PC-9 (cell line): ENCODE results near the gene VPS11. TPM values are rescaled to one million over a fixed set of nuclear protein-coding genes. Genes with fewer than 3 reads are reported as not detected.

Experiments
- BruUV-seq: library from RNA; stranded (reverse); fragments of 400-500 nt; replicated peaks from 2 replicates; lab custom pipeline; 2021; lab: Mats Ljungman, UMichigan
- CTCF ChIA-PET: fragments of 300-600 bp; sonication (Branson Sonifier 250); formaldehyde crosslinking; loops from one replicate; lab custom pipeline; 2022; ENCODE audit warnings: antibody characterized with exemption; lab: Charles Lee
- POLR2A ChIA-PET: fragments of 300-600 bp; sonication (Branson Sonifier 250); formaldehyde crosslinking; loops from one replicate; lab custom pipeline; 2022; ENCODE audit warnings: antibody characterized with exemption; ENCODE audit not compliant: unreplicated experiment; lab: Charles Lee
- DNase-seq, 2 experiments: peaks; one replicate each; pipeline versions ENCODE4 v3.0.0 to v3.0.0-alpha.2; 2015 to 2022; ENCODE audit warnings: mixed read lengths in 1 of 2
- H2AFZ ChIP-seq: fragments of 200-600 bp; sonication (generic); 2 replicates; pipeline ENCODE4 v1.8.1; 2017; ENCODE audit warnings: antibody characterized with exemption
- H3F3A ChIP-seq: fragments of 200-600 bp; sonication (generic); 2 replicates; pipeline ENCODE4 v1.8.1; 2017; ENCODE audit warnings: antibody characterized with exemption, mild to moderate bottlenecking, low read depth; ENCODE audit not compliant: insufficient read depth
- H3K27ac ChIP-seq: fragments of 200-600 bp; sonication (generic); 2 replicates; pipeline ENCODE4 v1.6.1; 2016; ENCODE audit warnings: mixed run types
- H3K27me3 ChIP-seq: fragments of 200-600 bp; sonication (generic); 2 replicates; pipeline ENCODE4 v1.6.1; 2016; ENCODE audit warnings: low read depth, mixed run types; ENCODE audit not compliant: insufficient read depth
- H3K36me3 ChIP-seq: fragments of 200-600 bp; sonication (generic); 2 replicates; pipeline ENCODE4 v1.6.1; 2016; ENCODE audit warnings: low read depth, mixed run types
- H3K4me1 ChIP-seq: fragments of 200-600 bp; sonication (generic); replicated peaks from 2 replicates; pipeline ENCODE4 v1.6.1; 2016; ENCODE audit warnings: mixed run types; ENCODE audit not compliant: insufficient read depth
- H3K4me2 ChIP-seq: fragments of 200-600 bp; sonication (generic); 2 replicates; pipeline ENCODE4 v1.6.1; 2017; ENCODE audit warnings: mixed run types
- H3K4me3 ChIP-seq: fragments of 200-600 bp; sonication (generic); 2 replicates; pipeline ENCODE4 v1.6.1; 2016; ENCODE audit warnings: mixed run types
- H3K79me2 ChIP-seq: fragments of 200-600 bp; sonication (generic); 2 replicates; pipeline ENCODE4 v1.6.1; 2017; ENCODE audit warnings: low read depth, mixed run types
- H3K9me2 ChIP-seq: fragments of 200-600 bp; sonication (generic); 2 replicates; pipeline ENCODE4 v1.8.1; 2017; ENCODE audit warnings: mild to moderate bottlenecking; ENCODE audit not compliant: insufficient read depth
- H3K9me3 ChIP-seq: fragments of 200-600 bp; sonication (generic); 2 replicates; pipeline ENCODE4 v1.8.1; 2016; ENCODE audit warnings: low read depth; ENCODE audit not compliant: insufficient read depth
- H4K20me1 ChIP-seq: fragments of 200-600 bp; sonication (generic); 2 replicates; pipeline ENCODE4 v1.8.1; 2017; ENCODE audit not compliant: insufficient read depth
- CTCF ChIP-seq: fragments of 200-600 bp; sonication (generic); conservative IDR thresholded peaks from 2 replicates; pipeline ENCODE4 v1.6.1; 2017; ENCODE audit warnings: mixed run types, antibody characterized with exemption, mild to moderate bottlenecking, moderate library complexity
- EZH2 ChIP-seq: fragments of 200-600 bp; sonication (generic); IDR thresholded peaks from 2 replicates; pipeline ENCODE4 v1.8.0; 2017; ENCODE audit warnings: antibody characterized with exemption, low read depth
- intact Hi-C: fragments of 100-400 bp; cut with micrococcal nuclease; formaldehyde crosslinking; loops from one replicate; pipeline ENCODE4 v1.10.0; 2022; ENCODE audit not compliant: unreplicated experiment
- total RNA-seq: library from RNA; stranded (reverse); gene quantifications from 2 replicates; pipeline ENCODE4 v1.2.3, GENCODE V29; 2021

The VPS11 gene
- total RNA-seq, 1 experiment from 2014 or later, result 21.1 TPM

- Histone ChIP-seq H4K20me1 (no peaks in the 10 kb centered on the region), H3K27ac (no peak overlapping the region), H3K79me2 (no peaks in the 10 kb centered on the region), H3K9me2 (no peaks in the 10 kb centered on the region), H3F3A (peaks cover 26% of the 10 kb centered on the region), H3K27me3 (no peaks in the 10 kb centered on the region), H3K4me3 (no peak overlapping the region), H2AFZ (no peak overlapping the region), H3K4me1 (no peaks in the 10 kb centered on the region), H3K4me2 (no peak overlapping the region), H3K36me3 (no peaks in the 10 kb centered on the region), H3K9me3 (no peaks in the 10 kb centered on the region)
- CTCF ChIA-PET, result interaction anchor here (0.6 to 0.7 kb wide), 2 partner anchors 333 to 964 kb away, joined by 3 to 15 read pairs; no protein-coding TSS in a partner anchor
- DNase-seq, result peak in 1 of 2 experiments; percentile 35
- intact Hi-C loops, result no loop called here
- POLR2A ChIA-PET, result no interaction called here
- TF ChIP-seq EZH2 (no peak), CTCF (no peak)
- BruUV-seq, result no TSS peak
Observed at GRCh38 chr11:119041821-119042514, 25.6 kb upstream of the VPS11 start.

- Histone ChIP-seq H3K27ac (no peak overlapping the region), H3K79me2 (no peaks in the 10 kb centered on the region), H3K4me3 (no peak overlapping the region), H4K20me1 (no peaks in the 10 kb centered on the region), H3F3A (peaks cover 26% of the 10 kb centered on the region), H3K4me2 (no peak overlapping the region), H3K9me2 (no peaks in the 10 kb centered on the region), H3K36me3 (0 out of 2 replicates have a peak, but pooled peaks cover 7% of the 10 kb centered on the region), H3K27me3 (no peaks in the 10 kb centered on the region), H3K9me3 (no peaks in the 10 kb centered on the region), H3K4me1 (no peaks in the 10 kb centered on the region), H2AFZ (no peak overlapping the region)
- DNase-seq, result peak in 1 of 2 experiments; percentile 26
- BruUV-seq, result no TSS peak
- intact Hi-C loops, result no loop called here
- POLR2A ChIA-PET, result interaction anchor here (0.6 kb wide), 1 partner anchor 164 kb away, joined by 5 read pairs; no protein-coding TSS in a partner anchor
- TF ChIP-seq EZH2 (no peak), CTCF (no peak)
- CTCF ChIA-PET, result interaction anchor here (0.6 kb wide), 1 partner anchor 332 kb away, joined by 3 read pairs; no protein-coding TSS in a partner anchor
Observed at GRCh38 chr11:119042927-119043326, 24.7 kb upstream of the VPS11 start.

- Histone ChIP-seq H3K4me1 (no peaks in the 10 kb centered on the region), H3K9me2 (no peaks in the 10 kb centered on the region), H3K27ac (no peak overlapping the region), H3K9me3 (no peaks in the 10 kb centered on the region), H3F3A (peaks cover 26% of the 10 kb centered on the region; the same call in 1 of the 2 replicates), H2AFZ (no peak overlapping the region), H3K36me3 (peaks cover 20% of the 10 kb centered on the region; the same call in 1 of the 2 replicates), H4K20me1 (no peaks in the 10 kb centered on the region), H3K4me3 (no peak overlapping the region), H3K79me2 (no peaks in the 10 kb centered on the region), H3K4me2 (no peak overlapping the region), H3K27me3 (no peaks in the 10 kb centered on the region)
- no TSS peak for BruUV-seq
- TF ChIP-seq EZH2 (no peak), CTCF (peak; percentile 47)
- intact Hi-C loops, result no loop called here
- peak in 1 of 2 experiments; percentile 21 for DNase-seq
- CTCF ChIA-PET, result interaction anchor here (0.6 kb wide), 2 partner anchors 11 to 271 kb away, joined by 7 to 8 read pairs; no protein-coding TSS in a partner anchor
- POLR2A ChIA-PET, result interaction anchor here (0.6 to 0.7 kb wide), 2 partner anchors 62 to 366 kb away, joined by 6 to 11 read pairs; no protein-coding TSS in a partner anchor
Observed at GRCh38 chr11:119044708-119045107, 22.9 kb upstream of the VPS11 start.
